ENCODE data around the gene TPPP2.

Gene TPPP2

GRCh38 chr14:21056520-21057163, 26.6 kb downstream of the TPPP2 start:
- Histone ChIP-seq H3K9ac (ENCODE audit: low read length) (no peak overlapping the region), H4K12ac (ENCODE audit: low read depth, low read length) (no peak overlapping the region), H4K8ac (ENCODE audit: low read depth, low read length) (no peak overlapping the region), H2AFZ (ENCODE audit: insufficient read depth, low read length, poor library complexity) (no peak overlapping the region), H2BK12ac (ENCODE audit: low read length) (no peak overlapping the region), H2BK5ac (ENCODE audit: low read depth, low read length, poor library complexity) (no peak overlapping the region), H3K4ac (ENCODE audit: low read depth, low read length) (no peak overlapping the region), H3K27me3 (ENCODE audit: insufficient read depth, low read length) (no peaks in the 10 kb centered on the region), H3K36me3 (ENCODE audit: control insufficient read depth in 1 of 2, insufficient read depth in 2 of 2, low read length in 2 of 2) (no peaks in the 10 kb centered on the region), H3K4me2 (ENCODE audit: low read length) (no peak overlapping the region), H3K9me3 (ENCODE audit: insufficient read depth, low read depth, low read length) (no peaks in the 10 kb centered on the region), H3K18ac (ENCODE audit: low read length) (no peak overlapping the region), H4K91ac (ENCODE audit: low read depth, low read length) (no peak overlapping the region), H3K79me1 (ENCODE audit: low read length) (no peaks in the 10 kb centered on the region), H3K23ac (ENCODE audit: low read length) (no peak overlapping the region), H3K4me1 (ENCODE audit: control insufficient read depth in 1 of 2, insufficient read depth in 2 of 2, low read length in 2 of 2) (no peaks in the 10 kb centered on the region), H3K14ac (ENCODE audit: low read length) (no peak overlapping the region), H3K27ac (ENCODE audit: low read depth, low read length) (no peak overlapping the region), H3K79me2 (ENCODE audit: control insufficient read depth, insufficient read depth, low read length, poor library complexity) (no peaks in the 10 kb centered on the region), H2BK120ac (ENCODE audit: insufficient read depth, low read length, poor library complexity) (no peak overlapping the region), H2AK5ac (ENCODE audit: low read length) (no peak overlapping the region), H3K4me3 (ENCODE audit: low read depth, low read length) (no peak overlapping the region)
- no CpG with 5 or more reads among the region's 10 CpGs for WGBS (ENCODE audit: extremely low coverage, insufficient coverage, insufficient read length)
- DNase-seq = no peak

GRCh38 chr14:21057803-21058675, 28.0 kb downstream of the TPPP2 start, which contains the start of gene RNASE8:
Gene RNASE8, plus strand, starts transcription at chr14:21057822. Its CDS starts 71 bp downstream, at chr14:21057893.
- no peak within 1 kb of the TSS for H4K12ac ChIP-seq (ENCODE audit: low read depth, low read length)
- H3K79me1 ChIP-seq (ENCODE audit: low read length) = no peaks in the 10 kb centered on the region
- no peak within 1 kb of the TSS for H4K8ac ChIP-seq (ENCODE audit: low read depth, low read length)
- H2AK5ac ChIP-seq (ENCODE audit: low read length) = no peak within 1 kb of the TSS
- H3K9ac ChIP-seq (ENCODE audit: low read length) = no peak within 1 kb of the TSS
- H2AFZ ChIP-seq (ENCODE audit: insufficient read depth, low read length, poor library complexity) = no peak within 1 kb of the TSS
- H3K27me3 ChIP-seq (ENCODE audit: insufficient read depth, low read length) = no peaks in the 10 kb centered on the region
- H3K4me1 ChIP-seq (ENCODE audit: control insufficient read depth in 1 of 2, insufficient read depth in 2 of 2, low read length in 2 of 2) = peaks cover 2 to 3% of the 10 kb centered on the region in 2 experiments
- no peak within 1 kb of the TSS for H3K18ac ChIP-seq (ENCODE audit: low read length)
- H3K79me2 ChIP-seq (ENCODE audit: control insufficient read depth, insufficient read depth, low read length, poor library complexity) = no peaks in the 10 kb centered on the region
- H3K4me2 ChIP-seq (ENCODE audit: low read length) = no peak within 1 kb of the TSS
- H2BK12ac ChIP-seq (ENCODE audit: low read length) = no peak within 1 kb of the TSS
- H3K27ac ChIP-seq (ENCODE audit: low read depth, low read length) = no peak within 1 kb of the TSS
- no peak within 1 kb of the TSS for H3K23ac ChIP-seq (ENCODE audit: low read length)
- WGBS (ENCODE audit: extremely low coverage, insufficient coverage, insufficient read length) = no CpG with 5 or more reads among the region's 8 CpGs
- no peak within 1 kb of the TSS for H2BK5ac ChIP-seq (ENCODE audit: low read depth, low read length, poor library complexity)
- no peaks in the 10 kb centered on the region for H3K9me3 ChIP-seq (ENCODE audit: insufficient read depth, low read depth, low read length)
- DNase-seq = no peak
- no peak within 1 kb of the TSS for H3K4ac ChIP-seq (ENCODE audit: low read depth, low read length)
- H3K36me3 ChIP-seq (ENCODE audit: control insufficient read depth in 1 of 2, insufficient read depth in 2 of 2, low read length in 2 of 2) = no peaks in the 10 kb centered on the region
- no peak within 1 kb of the TSS for H3K14ac ChIP-seq (ENCODE audit: low read length)
- no peak within 1 kb of the TSS for H2BK120ac ChIP-seq (ENCODE audit: insufficient read depth, low read length, poor library complexity)
- H3K4me3 ChIP-seq (ENCODE audit: low read depth, low read length) = peak within 1 kb of the TSS; percentile 9
- no peak within 1 kb of the TSS for H4K91ac ChIP-seq (ENCODE audit: low read depth, low read length)

GRCh38 chr14:21058903-21059302, 28.9 kb downstream of the TPPP2 start:
- H3K27ac ChIP-seq (ENCODE audit: low read depth, low read length) = no peak overlapping the region
- no peak overlapping the region for H3K18ac ChIP-seq (ENCODE audit: low read length)
- H4K12ac ChIP-seq (ENCODE audit: low read depth, low read length) = no peak overlapping the region
- H3K4me1 ChIP-seq (ENCODE audit: control insufficient read depth in 1 of 2, insufficient read depth in 2 of 2, low read length in 2 of 2) = peaks cover 2 to 3% of the 10 kb centered on the region in 2 experiments
- no peak overlapping the region for H4K8ac ChIP-seq (ENCODE audit: low read depth, low read length)
- H2AFZ ChIP-seq (ENCODE audit: insufficient read depth, low read length, poor library complexity) = no peak overlapping the region
- H3K4me2 ChIP-seq (ENCODE audit: low read length) = no peak overlapping the region
- H3K4ac ChIP-seq (ENCODE audit: low read depth, low read length) = no peak overlapping the region
- no peaks in the 10 kb centered on the region for H3K9me3 ChIP-seq (ENCODE audit: insufficient read depth, low read depth, low read length)
- no peak overlapping the region for H2BK12ac ChIP-seq (ENCODE audit: low read length)
- no peak overlapping the region for H2AK5ac ChIP-seq (ENCODE audit: low read length)
- H3K79me1 ChIP-seq (ENCODE audit: low read length) = no peaks in the 10 kb centered on the region
- H3K36me3 ChIP-seq (ENCODE audit: control insufficient read depth in 1 of 2, insufficient read depth in 2 of 2, low read length in 2 of 2) = no peaks in the 10 kb centered on the region
- H2BK120ac ChIP-seq (ENCODE audit: insufficient read depth, low read length, poor library complexity) = no peak overlapping the region
- no peak overlapping the region for H3K9ac ChIP-seq (ENCODE audit: low read length)
- no peaks in the 10 kb centered on the region for H3K79me2 ChIP-seq (ENCODE audit: control insufficient read depth, insufficient read depth, low read length, poor library complexity)
- H3K23ac ChIP-seq (ENCODE audit: low read length) = no peak overlapping the region
- DNase-seq = no peak
- no peak overlapping the region for H2BK5ac ChIP-seq (ENCODE audit: low read depth, low read length, poor library complexity)
- no peak overlapping the region for H3K4me3 ChIP-seq (ENCODE audit: low read depth, low read length)
- H4K91ac ChIP-seq (ENCODE audit: low read depth, low read length) = no peak overlapping the region
- H3K14ac ChIP-seq (ENCODE audit: low read length) = no peak overlapping the region
- WGBS (ENCODE audit: extremely low coverage, insufficient coverage, insufficient read length) = no CpG with 5 or more reads among the region's 5 CpGs
- H3K27me3 ChIP-seq (ENCODE audit: insufficient read depth, low read length) = no peaks in the 10 kb centered on the region

GRCh38 chr14:21059842-21060613, 30.0 kb downstream of the TPPP2 start:
- no peak overlapping the region for H3K23ac ChIP-seq (ENCODE audit: low read length)
- H3K79me1 ChIP-seq (ENCODE audit: low read length) = no peaks in the 10 kb centered on the region
- H3K9ac ChIP-seq (ENCODE audit: low read length) = no peak overlapping the region
- WGBS (ENCODE audit: extremely low coverage, insufficient coverage, insufficient read length) = no CpG with 5 or more reads among the region's 8 CpGs
- no peak overlapping the region for H3K27ac ChIP-seq (ENCODE audit: low read depth, low read length)
- no peaks in the 10 kb centered on the region for H3K36me3 ChIP-seq (ENCODE audit: control insufficient read depth in 1 of 2, insufficient read depth in 2 of 2, low read length in 2 of 2)
- H4K12ac ChIP-seq (ENCODE audit: low read depth, low read length) = no peak overlapping the region
- H4K91ac ChIP-seq (ENCODE audit: low read depth, low read length) = no peak overlapping the region
- H3K18ac ChIP-seq (ENCODE audit: low read length) = no peak overlapping the region
- no peak for DNase-seq
- no peak overlapping the region for H4K8ac ChIP-seq (ENCODE audit: low read depth, low read length)
- no peak overlapping the region for H2AFZ ChIP-seq (ENCODE audit: insufficient read depth, low read length, poor library complexity)
- no peak overlapping the region for H3K4me2 ChIP-seq (ENCODE audit: low read length)
- no peak overlapping the region for H3K4me3 ChIP-seq (ENCODE audit: low read depth, low read length)
- H3K79me2 ChIP-seq (ENCODE audit: control insufficient read depth, insufficient read depth, low read length, poor library complexity) = no peaks in the 10 kb centered on the region
- no peak overlapping the region for H3K14ac ChIP-seq (ENCODE audit: low read length)
- H2BK5ac ChIP-seq (ENCODE audit: low read depth, low read length, poor library complexity) = no peak overlapping the region
- H3K4ac ChIP-seq (ENCODE audit: low read depth, low read length) = no peak overlapping the region
- H3K4me1 ChIP-seq (ENCODE audit: control insufficient read depth in 1 of 2, insufficient read depth in 2 of 2, low read length in 2 of 2) = peaks cover 2 to 3% of the 10 kb centered on the region in 2 experiments
- H3K27me3 ChIP-seq (ENCODE audit: insufficient read depth, low read length) = no peaks in the 10 kb centered on the region
- H2BK12ac ChIP-seq (ENCODE audit: low read length) = no peak overlapping the region
- no peak overlapping the region for H2BK120ac ChIP-seq (ENCODE audit: insufficient read depth, low read length, poor library complexity)
- H2AK5ac ChIP-seq (ENCODE audit: low read length) = no peak overlapping the region
- no peaks in the 10 kb centered on the region for H3K9me3 ChIP-seq (ENCODE audit: insufficient read depth, low read depth, low read length)

Data from trophoblast cell (in vitro differentiated cells and primary cell).